ENCODE data around the gene RNF138. TPM values are rescaled to one million over a fixed set of nuclear protein-coding genes. Genes with fewer than 3 reads are reported as not detected.
A peak's percentile ranks its signal among the peaks of the same experiment; 100 is the strongest.

Gene RNF138
- total and polyA plus RNA-seq, 7 experiments from 2014 or later = 72.3 to 142 (median 98.4) TPM

- no peaks in the 10 kb centered on the region for H3K9me3 ChIP-seq (ENCODE audit: control insufficient read depth in 2 of 3, low read length in 3 of 3)
- ChIA-PET CTCF (no interaction called here), POLR2A (interaction anchor here (0.9 kb wide), 2 partner anchors 9 to 10 kb away, joined by 3 to 4 read pairs; no protein-coding TSS in a partner anchor)
- Mint-ChIP-seq H3K27ac (peak overlapping the region in 2 of 9 donors; percentile 17 to 19), H3K4me3 (no peak overlapping the region), H3K4me1 (peaks cover 16 to 64% (median 56%) of the 10 kb centered on the region in 7 donors), H3K27me3 (no peaks in the 10 kb centered on the region), H3K36me3 (peaks cover 0 to 57% (median 46%) of the 10 kb centered on the region in 5 donors), H3K9me3 (peaks cover 0 to 2% (median 0%) of the 10 kb centered on the region in 11 donors)
- intact Hi-C loops (cut with micrococcal nuclease) = loop anchor here in 1 of 2 donors (2.0 to 5.0 kb wide), 3 partner anchors 15 to 40 kb away; partner anchors contain the start of gene RNF125
- H3K27ac ChIP-seq (ENCODE audit: low read depth, low read length) = no peak overlapping the region
- peaks cover 10 to 14% of the 10 kb centered on the region in 2 donors for H3K4me1 ChIP-seq (ENCODE audit: control insufficient read depth in 2 of 2, insufficient read depth in 2 of 2, low read length in 2 of 2)
- DNase-seq (no peak), ATAC-seq (no peak)
- peaks cover 5 to 11% (median 10%) of the 10 kb centered on the region in 3 experiments for H3K36me3 ChIP-seq (ENCODE audit: control insufficient read depth in 2 of 3, insufficient read depth in 3 of 3, low read length in 3 of 3)
- no peak overlapping the region for H3K4me3 ChIP-seq (ENCODE audit: low read length)
- no peaks in the 10 kb centered on the region for H3K27me3 ChIP-seq (ENCODE audit: control insufficient read depth in 2 of 2, insufficient read depth in 2 of 2, low read length in 2 of 2)
Observed at GRCh38 chr18:32057624-32058165, 34.0 kb upstream of the RNF138 start.

GRCh38 chr18:32060026-32060425 is 31.6 kb upstream of the RNF138 start:
- Histone ChIP-seq H3K4me3 (ENCODE audit: low read length) (no peak overlapping the region), H3K36me3 (ENCODE audit: control insufficient read depth in 2 of 3, insufficient read depth in 3 of 3, low read length in 3 of 3) (peaks cover 0 to 16% (median 14%) of the 10 kb centered on the region in 3 experiments), H3K4me1 (ENCODE audit: control insufficient read depth in 2 of 2, insufficient read depth in 2 of 2, low read length in 2 of 2) (peaks cover 10 to 14% of the 10 kb centered on the region in 2 donors), H3K27me3 (ENCODE audit: control insufficient read depth in 2 of 2, insufficient read depth in 2 of 2, low read length in 2 of 2) (no peaks in the 10 kb centered on the region), H3K27ac (ENCODE audit: low read depth, low read length) (no peak overlapping the region), H3K9me3 (ENCODE audit: control insufficient read depth in 2 of 3, low read length in 3 of 3) (no peaks in the 10 kb centered on the region)
- H3K36me3 Mint-ChIP-seq = peaks cover 0 to 56% (median 41%) of the 10 kb centered on the region in 5 donors
- H3K27ac Mint-ChIP-seq = peak overlapping the region in 8 of 9 donors; percentile 26 to 73 (median 50)
- ChIA-PET CTCF (interaction anchor here (1.0 to 2.2 kb wide), 2 partner anchors 12 to 41 kb away, joined by 4 to 7 read pairs; partner anchors contain the start of gene RNF125), POLR2A (interaction anchor here (1.1 to 2.3 kb wide), 2 partner anchors 10 to 32 kb away, joined by 3 to 7 read pairs; partner anchors contain the start of gene RNF138)
- H3K9me3 Mint-ChIP-seq = peaks cover 0 to 2% (median 0%) of the 10 kb centered on the region in 11 donors
- intact Hi-C loops (cut with micrococcal nuclease) = no loop called here
- no peaks in the 10 kb centered on the region for H3K27me3 Mint-ChIP-seq
- peaks cover 16 to 63% (median 49%) of the 10 kb centered on the region in 7 donors for H3K4me1 Mint-ChIP-seq
- peak overlapping the region in 4 of 10 donors; percentile 14 to 52 (median 20) for H3K4me3 Mint-ChIP-seq
- ATAC-seq (no peak), DNase-seq (no peak)

- intact Hi-C loops (cut with micrococcal nuclease) = no loop called here
- H3K36me3 ChIP-seq (ENCODE audit: control insufficient read depth in 2 of 3, insufficient read depth in 3 of 3, low read length in 3 of 3) = peaks cover 0 to 36% (median 12%) of the 10 kb centered on the region in 3 experiments
- H3K4me3 ChIP-seq (ENCODE audit: low read length) = no peak overlapping the region
- CTCF ChIA-PET = interaction anchor here (1.0 kb wide), 1 partner anchor 48 kb away, joined by 3 read pairs; no protein-coding TSS in a partner anchor
- no peaks in the 10 kb centered on the region for H3K4me1 ChIP-seq (ENCODE audit: control insufficient read depth in 2 of 2, insufficient read depth in 2 of 2, low read length in 2 of 2)
- Mint-ChIP-seq H3K9me3 (no peaks in the 10 kb centered on the region), H3K27ac (peak overlapping the region in 5 of 9 donors; percentile 2 to 79 (median 35)), H3K27me3 (no peaks in the 10 kb centered on the region), H3K4me1 (peaks cover 0 to 16% (median 5%) of the 10 kb centered on the region in 7 donors), H3K36me3 (peaks cover 7 to 46% (median 17%) of the 10 kb centered on the region in 5 donors), H3K4me3 (no peak overlapping the region)
- ATAC-seq (no peak), DNase-seq (no peak)
- POLR2A ChIA-PET = interaction anchor here (0.9 to 1.9 kb wide), 5 partner anchors 11 to 48 kb away, joined by 3 to 9 read pairs (median 4); partner anchors contain the start of gene RNF138
- H3K27ac ChIP-seq (ENCODE audit: low read depth, low read length) = no peak overlapping the region
- H3K9me3 ChIP-seq (ENCODE audit: control insufficient read depth in 2 of 3, low read length in 3 of 3) = no peaks in the 10 kb centered on the region
- H3K27me3 ChIP-seq (ENCODE audit: control insufficient read depth in 2 of 2, insufficient read depth in 2 of 2, low read length in 2 of 2) = no peaks in the 10 kb centered on the region
Observed at GRCh38 chr18:32067375-32068167, 24.1 kb upstream of the RNF138 start.

- Histone ChIP-seq H3K27ac (ENCODE audit: low read depth, low read length) (no peak overlapping the region), H3K27me3 (ENCODE audit: control insufficient read depth in 2 of 2, insufficient read depth in 2 of 2, low read length in 2 of 2) (no peaks in the 10 kb centered on the region), H3K4me3 (ENCODE audit: low read length) (no peak overlapping the region), H3K9me3 (ENCODE audit: control insufficient read depth in 2 of 3, low read length in 3 of 3) (no peaks in the 10 kb centered on the region), H3K36me3 (ENCODE audit: control insufficient read depth in 2 of 3, insufficient read depth in 3 of 3, low read length in 3 of 3) (peaks cover 0 to 24% (median 5%) of the 10 kb centered on the region in 3 experiments), H3K4me1 (ENCODE audit: control insufficient read depth in 2 of 2, insufficient read depth in 2 of 2, low read length in 2 of 2) (no peaks in the 10 kb centered on the region)
- Mint-ChIP-seq H3K36me3 (peaks cover 11 to 50% (median 30%) of the 10 kb centered on the region in 5 donors), H3K27me3 (no peaks in the 10 kb centered on the region), H3K4me3 (no peak overlapping the region), H3K27ac (peak overlapping the region in 4 of 9 donors; percentile 15 to 68 (median 30)), H3K4me1 (peaks cover 0 to 30% (median 18%) of the 10 kb centered on the region in 7 donors), H3K9me3 (peaks cover 0 to 2% (median 0%) of the 10 kb centered on the region in 11 donors)
- intact Hi-C loops (cut with micrococcal nuclease) = loop anchor here (1.0 to 2.0 kb wide), 7 partner anchors 14 to 331 kb away; partner anchors contain the start of genes RNF125 (in 2 of the 2) and TRAPPC8 (in 2 of the 2)
- POLR2A ChIA-PET = interaction anchor here (0.6 to 4.5 kb wide), 9 partner anchors 11 to 380 kb away, joined by 3 to 44 read pairs (median 3); partner anchors contain the start of genes RNF125 and RNF138
- peak; percentile 67 for ATAC-seq
- CTCF ChIA-PET = interaction anchor here (0.6 to 2.1 kb wide), 10 partner anchors 11 to 108 kb away, joined by 3 to 18 read pairs (median 3); partner anchors contain the start of gene RNF125
- peak in 4 of 9 donors; percentile 34 to 55 (median 45) for DNase-seq
Observed at GRCh38 chr18:32072321-32072720, 19.4 kb upstream of the RNF138 start.

GRCh38 chr18:32074206-32074605 is 17.5 kb upstream of the RNF138 start:
- CTCF ChIA-PET = interaction anchor here (1.3 kb wide), 1 partner anchor 9 kb away, joined by 3 read pairs; no protein-coding TSS in a partner anchor
- Histone ChIP-seq H3K4me3 (ENCODE audit: low read length) (no peak overlapping the region), H3K36me3 (ENCODE audit: control insufficient read depth in 2 of 3, insufficient read depth in 3 of 3, low read length in 3 of 3) (peaks cover 0 to 10% (median 5%) of the 10 kb centered on the region in 3 experiments), H3K27me3 (ENCODE audit: control insufficient read depth in 2 of 2, insufficient read depth in 2 of 2, low read length in 2 of 2) (no peaks in the 10 kb centered on the region), H3K27ac (ENCODE audit: low read depth, low read length) (no peak overlapping the region), H3K4me1 (ENCODE audit: control insufficient read depth in 2 of 2, insufficient read depth in 2 of 2, low read length in 2 of 2) (no peaks in the 10 kb centered on the region), H3K9me3 (ENCODE audit: control insufficient read depth in 2 of 3, low read length in 3 of 3) (no peaks in the 10 kb centered on the region)
- H3K27me3 Mint-ChIP-seq = no peaks in the 10 kb centered on the region
- H3K4me1 Mint-ChIP-seq = peaks cover 0 to 30% (median 16%) of the 10 kb centered on the region in 7 donors
- H3K36me3 Mint-ChIP-seq = peaks cover 3 to 40% (median 21%) of the 10 kb centered on the region in 5 donors
- intact Hi-C loops (cut with micrococcal nuclease) = no loop called here
- peak overlapping the region in 5 of 9 donors; percentile 6 to 46 (median 31) for H3K27ac Mint-ChIP-seq
- peaks cover 0 to 2% (median 0%) of the 10 kb centered on the region in 11 donors for H3K9me3 Mint-ChIP-seq
- ATAC-seq (no peak), DNase-seq (no peak)
- peak overlapping the region in 1 of 10 donors; percentile 15 for H3K4me3 Mint-ChIP-seq
- POLR2A ChIA-PET = interaction anchor here (0.7 to 4.5 kb wide), 4 partner anchors 11 to 133 kb away, joined by 3 to 44 read pairs (median 4); partner anchors contain the start of genes RNF125 and RNF138

GRCh38 chr18:32078845-32079244 is 12.8 kb upstream of the RNF138 start:
- POLR2A ChIA-PET = interaction anchor here (1.4 to 2.0 kb wide), 2 partner anchors 13 to 59 kb away, joined by 4 to 6 read pairs; partner anchors contain the start of gene RNF138
- H3K27ac Mint-ChIP-seq = no peak overlapping the region
- no peaks in the 10 kb centered on the region for H3K4me1 ChIP-seq (ENCODE audit: control insufficient read depth in 2 of 2, insufficient read depth in 2 of 2, low read length in 2 of 2)
- no peaks in the 10 kb centered on the region for H3K27me3 ChIP-seq (ENCODE audit: control insufficient read depth in 2 of 2, insufficient read depth in 2 of 2, low read length in 2 of 2)
- H3K27ac ChIP-seq (ENCODE audit: low read depth, low read length) = no peak overlapping the region
- H3K4me3 ChIP-seq (ENCODE audit: low read length) = no peak overlapping the region
- H3K9me3 ChIP-seq (ENCODE audit: control insufficient read depth in 2 of 3, low read length in 3 of 3) = peaks cover 0 to 3% (median 0%) of the 10 kb centered on the region in 3 experiments
- peaks cover 4 to 30% (median 21%) of the 10 kb centered on the region in 7 donors for H3K4me1 Mint-ChIP-seq
- H3K27me3 Mint-ChIP-seq = no peaks in the 10 kb centered on the region
- DNase-seq (no peak), ATAC-seq (no peak)
- H3K9me3 Mint-ChIP-seq = peaks cover 0 to 3% (median 0%) of the 10 kb centered on the region in 11 donors
- intact Hi-C loops (cut with micrococcal nuclease) = no loop called here
- CTCF ChIA-PET = no interaction called here
- no peak overlapping the region for H3K4me3 Mint-ChIP-seq
- H3K36me3 ChIP-seq (ENCODE audit: control insufficient read depth in 2 of 3, insufficient read depth in 3 of 3, low read length in 3 of 3) = no peaks in the 10 kb centered on the region
- peaks cover 3 to 29% (median 25%) of the 10 kb centered on the region in 5 donors for H3K36me3 Mint-ChIP-seq

Measured in naive thymus-derived CD4-positive, alpha-beta T cell (primary cell).